ELR (cell line): ENCODE results near the gene C11orf24.
A peak's percentile ranks its signal among the peaks of the same experiment; 100 is the strongest.
"Not testable (repeated sequence)": the region's sequence is repeated elsewhere in the genome, so short reads cannot be mapped to it uniquely, and the experiment has no call there.

Source experiments
- DNase-seq: peaks from one replicate; pipeline ENCODE4 v3.0.0-alpha.2; 2015; ENCODE audit warnings: low read depth

The C11orf24 gene

GRCh38 chr11:68251765-68252164, 20.0 kb downstream of the C11orf24 start:
- DNase-seq, result no peak

- not testable (repeated sequence) for DNase-seq
Observed at GRCh38 chr11:68244912-68245311, 26.9 kb downstream of the C11orf24 start.

- not testable (repeated sequence) for DNase-seq
Observed at GRCh38 chr11:68243847-68244246, 27.9 kb downstream of the C11orf24 start.

- no peak for DNase-seq
Observed at GRCh38 chr11:68242616-68243015, 29.2 kb downstream of the C11orf24 start.

- DNase-seq, result no peak
Observed at GRCh38 chr11:68231621-68232020, 40.2 kb downstream of the C11orf24 start.

GRCh38 chr11:68229601-68230000, 42.2 kb downstream of the C11orf24 start:
- no peak for DNase-seq

- DNase-seq, result no peak
Observed at GRCh38 chr11:68226421-68226820, 45.4 kb downstream of the C11orf24 start.

GRCh38 chr11:68224606-68225005, 47.2 kb downstream of the C11orf24 start:
- no peak for DNase-seq

- DNase-seq, result no peak
Observed at GRCh38 chr11:68223275-68223674, 48.5 kb downstream of the C11orf24 start.

GRCh38 chr11:68221406-68221805, 50.4 kb downstream of the C11orf24 start:
- DNase-seq, result no peak

- DNase-seq, result no peak
Observed at GRCh38 chr11:68216171-68216938, 55.4 kb downstream of the C11orf24 start.

- DNase-seq, result no peak
Observed at GRCh38 chr11:68215524-68216170, 56.1 kb downstream of the C11orf24 start.

GRCh38 chr11:68215087-68215445, 56.7 kb downstream of the C11orf24 start:
- DNase-seq, result no peak

GRCh38 chr11:68214173-68215086, 57.3 kb downstream of the C11orf24 start:
- peak; percentile 17 for DNase-seq

- DNase-seq, result peak; percentile 97
Observed at GRCh38 chr11:68213555-68214172, 58.1 kb downstream of the C11orf24 start.

GRCh38 chr11:68213135-68213515, 58.6 kb downstream of the C11orf24 start, which contains the start of gene KMT5B:
TSS of gene KMT5B (minus strand) at chr11:68213296. CDS start at chr11:68190076, 23,220 bp downstream.
- DNase-seq, result peak; percentile 68

- DNase-seq, result peak; percentile 85
Observed at GRCh38 chr11:68212421-68213134, 59.2 kb downstream of the C11orf24 start.

- DNase-seq, result no peak
Observed at GRCh38 chr11:68211546-68211945, 60.2 kb downstream of the C11orf24 start.
